Measurements from ENCODE around the gene OPHN1. TPM values are rescaled to one million over a fixed set of nuclear protein-coding genes. Genes with fewer than 3 reads are reported as not detected.

The OPHN1 gene
- total RNA-seq, 2 donors from 2014 or later = 5.0 to 5.9 TPM

GRCh38 chrX:68234171-68234910, 199.0 kb downstream of the OPHN1 start:
- Histone ChIP-seq H3K27me3 (replicated peaks; ENCODE audit: insufficient read depth) (no peaks in the 10 kb centered on the region), H3K36me3 (no peaks in the 10 kb centered on the region), H3K9me3 (no peaks in the 10 kb centered on the region), H3K4me3 (no peak overlapping the region), H3K27ac (no peak overlapping the region), H3K4me1 (ENCODE audit: control insufficient read depth in 1 of 2, low read depth in 2 of 2) (no peaks in the 10 kb centered on the region)
- DNase-seq (ENCODE audit: low spot score) (no peak), ATAC-seq (ENCODE audit: insufficient number of reproducible peaks, low FRiP score, low read depth) (no peak)
- TF ChIP-seq CTCF (IDR thresholded peaks at IDR 0.05) = no peak

- H3K27me3 ChIP-seq (replicated peaks; ENCODE audit: insufficient read depth) = no peaks in the 10 kb centered on the region
- H3K4me3 ChIP-seq = no peak overlapping the region
- DNase-seq (ENCODE audit: low spot score) (no peak), ATAC-seq (ENCODE audit: insufficient number of reproducible peaks, low FRiP score, low read depth) (no peak)
- H3K4me1 ChIP-seq (ENCODE audit: control insufficient read depth in 1 of 2, low read depth in 2 of 2) = no peaks in the 10 kb centered on the region
- no peak for TF ChIP-seq CTCF (IDR thresholded peaks at IDR 0.05)
- no peak overlapping the region for H3K27ac ChIP-seq
- H3K9me3 ChIP-seq = no peaks in the 10 kb centered on the region
- no peaks in the 10 kb centered on the region for H3K36me3 ChIP-seq
Observed at GRCh38 chrX:68232206-68232605, 201.1 kb downstream of the OPHN1 start.

DNA sequence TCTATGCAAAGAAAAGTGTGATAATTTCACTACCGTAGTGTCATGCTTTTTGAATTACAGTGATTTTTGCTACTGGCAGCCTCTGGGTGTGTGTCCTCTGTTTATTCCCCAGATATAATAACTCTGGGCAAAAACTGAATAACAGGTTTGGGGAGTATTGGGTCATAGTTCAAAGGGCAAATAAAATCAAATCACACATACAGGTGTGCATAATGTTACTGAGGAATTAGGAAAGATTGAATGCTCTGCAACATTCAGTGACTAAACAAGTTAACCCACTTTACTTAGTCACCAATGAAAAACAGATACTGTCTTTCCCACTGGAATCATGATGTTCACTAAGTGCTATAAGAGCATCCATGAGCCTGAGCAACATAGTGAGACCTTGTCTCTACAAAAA, 224.3 kb downstream of the OPHN1 start:
- TF ChIP-seq CTCF (IDR thresholded peaks at IDR 0.05) = no peak
- ATAC-seq (ENCODE audit: insufficient number of reproducible peaks, low FRiP score, low read depth) = no peak
- H3K9me3 ChIP-seq = no peaks in the 10 kb centered on the region
- no peaks in the 10 kb centered on the region for H3K36me3 ChIP-seq
- no peaks in the 10 kb centered on the region for H3K27me3 ChIP-seq (replicated peaks; ENCODE audit: insufficient read depth)
- H3K4me3 ChIP-seq = no peak overlapping the region
- no peak overlapping the region for H3K27ac ChIP-seq
- no peak for DNase-seq (ENCODE audit: low spot score)
- H3K4me1 ChIP-seq (ENCODE audit: control insufficient read depth in 1 of 2, low read depth in 2 of 2) = no peaks in the 10 kb centered on the region

DNA sequence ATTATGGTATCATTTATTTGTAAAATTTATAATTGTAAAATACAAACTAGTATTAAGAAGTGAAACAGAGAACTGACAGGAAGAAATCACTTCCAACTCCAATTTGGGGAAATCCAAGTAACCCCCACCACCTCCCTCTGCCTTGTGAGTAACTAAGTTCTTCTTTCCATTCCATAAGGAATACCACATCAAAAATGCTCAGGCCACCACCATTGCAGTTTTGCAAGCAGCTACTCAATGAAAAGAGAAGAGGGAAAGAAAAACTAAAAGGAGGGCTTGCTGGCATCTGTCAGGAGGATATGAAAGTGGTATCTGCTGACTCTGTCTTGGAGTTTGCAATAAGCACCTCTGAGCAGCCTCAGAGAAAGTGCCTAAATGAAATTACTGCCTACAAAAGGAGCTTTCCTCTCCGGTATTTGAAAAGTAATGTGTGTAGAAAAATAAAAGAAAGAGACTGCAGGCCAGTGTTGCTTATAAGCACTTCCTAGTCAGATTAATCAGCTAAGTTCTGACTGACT, 228.7 kb downstream of the OPHN1 start:
- DNase-seq (ENCODE audit: low spot score) (no peak), ATAC-seq (ENCODE audit: insufficient number of reproducible peaks, low FRiP score, low read depth) (no peak)
- Histone ChIP-seq H3K4me3 (no peak overlapping the region), H3K9me3 (no peaks in the 10 kb centered on the region), H3K27me3 (replicated peaks; ENCODE audit: insufficient read depth) (no peaks in the 10 kb centered on the region), H3K27ac (no peak overlapping the region), H3K36me3 (no peaks in the 10 kb centered on the region), H3K4me1 (ENCODE audit: control insufficient read depth in 1 of 2, low read depth in 2 of 2) (no peaks in the 10 kb centered on the region)
- TF ChIP-seq CTCF (IDR thresholded peaks at IDR 0.05) = no peak

DNA sequence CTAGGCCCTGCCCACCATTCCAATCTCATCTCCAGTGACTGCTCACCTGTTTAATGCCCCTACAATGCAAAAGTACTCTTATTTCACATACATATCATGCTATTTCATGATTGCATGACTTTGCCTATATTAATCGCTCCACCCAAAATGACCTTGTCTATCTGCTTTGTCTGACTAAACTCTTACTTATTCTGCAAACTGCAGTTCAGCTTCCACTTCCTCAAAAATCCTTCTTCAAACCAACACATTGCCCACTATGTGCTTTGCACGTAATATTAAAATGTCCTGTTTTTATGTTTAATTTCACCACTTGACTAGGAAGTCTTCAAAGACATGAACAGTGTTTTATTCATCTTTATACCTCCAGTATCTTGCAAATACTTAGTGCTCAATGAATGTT, 229.6 kb downstream of the OPHN1 start:
- no peak for ATAC-seq (ENCODE audit: insufficient number of reproducible peaks, low FRiP score, low read depth)
- no peaks in the 10 kb centered on the region for H3K36me3 ChIP-seq
- no peaks in the 10 kb centered on the region for H3K9me3 ChIP-seq
- H3K4me3 ChIP-seq = no peak overlapping the region
- no peaks in the 10 kb centered on the region for H3K4me1 ChIP-seq (ENCODE audit: control insufficient read depth in 1 of 2, low read depth in 2 of 2)
- no peak for DNase-seq (ENCODE audit: low spot score)
- no peaks in the 10 kb centered on the region for H3K27me3 ChIP-seq (replicated peaks; ENCODE audit: insufficient read depth)
- no peak overlapping the region for H3K27ac ChIP-seq
- TF ChIP-seq CTCF (IDR thresholded peaks at IDR 0.05) = no peak
